Stimulated activated CD8-positive, alpha-beta memory T cell treated with anti-CD3 and anti-CD28 coated beads, Interleukin-2, amount 100 ng/mL, for 48 hours (primary cell): ENCODE results near the gene STK39.
"Not testable (repeated sequence)": the region's sequence is repeated elsewhere in the genome, so short reads cannot be mapped to it uniquely, and the experiment has no call there.

Experiments
- DNase-seq, 2 donors: peaks; one replicate each; pipeline ENCODE4 v3.0.0-alpha.2; 2020; ENCODE audit warnings: low read depth in 2 of 2

Gene STK39

DNA sequence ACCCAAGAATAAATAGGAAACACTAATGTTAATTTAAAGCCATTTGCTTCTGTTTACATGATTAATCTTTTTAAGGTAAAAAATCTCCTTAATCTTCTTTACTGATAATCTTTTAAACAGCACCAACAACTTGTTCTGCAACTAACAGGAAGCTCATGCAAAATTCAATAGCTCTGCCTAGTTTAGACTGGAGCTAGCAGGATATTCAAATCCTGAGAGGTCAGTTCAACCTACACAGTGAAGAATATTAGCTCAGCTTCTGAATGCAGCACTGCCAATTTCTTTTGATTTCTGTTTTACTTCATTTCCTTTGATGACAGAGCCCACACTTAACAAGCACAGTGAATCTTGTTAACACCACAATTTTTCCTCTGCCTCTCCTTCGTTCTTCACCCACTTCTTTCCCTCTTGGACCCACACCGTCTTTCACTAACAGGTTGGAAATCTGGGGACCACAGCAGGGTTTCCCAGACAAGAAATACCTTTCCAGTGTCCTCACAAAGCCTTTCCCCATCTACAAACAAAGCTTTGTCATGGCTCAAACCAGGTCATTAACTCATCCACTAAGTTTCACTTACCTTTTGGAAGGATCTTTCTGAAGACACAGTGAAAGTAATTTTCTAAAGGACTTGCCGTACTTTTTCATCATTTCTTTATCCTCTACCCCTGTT is 109.8 kb downstream of the STK39 start:
- DNase-seq, result no peak

DNA sequence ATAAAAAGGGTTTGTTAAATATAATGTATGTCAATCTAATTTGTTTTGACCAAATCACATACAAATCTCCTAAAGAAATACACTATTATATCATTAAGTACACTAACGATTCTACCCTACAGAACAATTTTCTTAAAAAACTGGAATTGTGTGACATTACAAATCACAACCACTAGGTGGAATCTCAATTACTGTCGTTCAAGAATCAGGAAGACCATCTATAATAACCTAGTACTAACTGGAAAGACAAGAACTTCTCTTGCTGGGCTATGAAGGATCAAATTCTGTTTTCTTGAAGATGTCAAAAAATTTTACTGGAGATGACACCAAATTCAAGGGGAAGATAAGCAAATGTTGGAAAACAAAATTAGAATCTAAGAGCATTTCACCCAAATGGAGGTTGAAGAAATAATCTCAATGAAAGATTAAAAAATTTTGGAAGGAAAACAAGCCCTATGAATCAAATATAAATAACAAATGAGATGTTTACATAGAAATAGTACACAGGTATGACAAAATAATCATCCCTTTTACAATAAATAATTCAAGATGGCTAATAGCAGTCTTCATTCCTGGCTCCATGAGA is 110.9 kb downstream of the STK39 start:
- DNase-seq, result no peak

DNA sequence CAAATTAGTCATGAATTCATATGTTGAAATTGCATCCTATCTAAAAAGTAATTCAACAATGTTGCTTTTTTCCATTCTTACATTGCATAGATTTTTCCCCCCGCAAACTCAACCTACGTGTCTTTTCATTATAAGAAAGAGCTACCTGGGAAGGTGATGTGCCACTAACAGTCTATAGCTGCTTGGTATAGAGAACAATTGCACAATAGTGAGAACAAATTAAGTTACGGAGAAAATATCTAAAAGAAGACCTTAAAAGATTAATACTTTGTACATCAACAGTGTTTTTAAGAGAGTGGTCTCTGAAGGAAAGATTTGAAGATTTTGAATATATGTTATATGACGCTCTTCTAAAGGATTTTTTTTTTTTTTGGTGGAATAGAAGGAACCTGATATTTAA is 111.8 kb downstream of the STK39 start:
- no peak for DNase-seq

DNA sequence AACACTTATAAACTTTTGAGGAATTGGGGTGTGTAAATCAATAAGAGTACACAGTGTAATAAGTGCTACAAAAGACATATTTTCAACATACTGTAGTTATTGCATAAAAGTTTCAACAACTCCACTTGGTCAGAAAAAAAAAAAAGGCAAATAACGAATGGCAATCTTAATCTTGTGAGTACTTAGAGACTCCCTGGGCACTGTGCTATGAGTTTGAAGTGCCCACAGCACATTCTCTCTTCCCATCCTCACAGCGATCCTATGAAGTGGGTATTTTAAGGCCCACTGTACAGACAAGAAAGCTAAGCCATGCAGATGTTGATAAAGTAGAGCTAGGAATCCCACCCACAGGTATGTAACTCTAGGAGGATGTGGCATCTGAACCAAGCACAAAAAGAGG is 112.3 kb downstream of the STK39 start:
- DNase-seq, result no peak

DNA sequence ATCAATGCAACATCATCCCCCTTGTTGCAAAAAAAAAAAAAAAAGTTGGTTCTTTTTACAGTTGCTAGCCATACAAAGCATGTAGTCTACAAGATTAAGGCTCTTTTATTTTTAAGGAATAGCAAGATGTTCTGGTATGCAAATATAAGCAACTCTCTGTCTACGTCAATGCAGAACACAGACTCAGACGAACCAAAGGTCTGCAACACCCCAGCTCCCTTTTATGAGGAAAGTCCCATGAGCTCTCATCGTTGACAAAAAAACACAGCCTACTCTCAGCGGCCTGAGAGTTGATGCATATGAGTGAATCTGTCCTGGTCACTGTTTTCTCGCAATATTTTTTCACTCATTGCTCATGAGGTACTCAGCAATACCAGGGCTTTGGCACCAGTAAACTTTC is 112.9 kb downstream of the STK39 start:
- DNase-seq, result no peak

DNA sequence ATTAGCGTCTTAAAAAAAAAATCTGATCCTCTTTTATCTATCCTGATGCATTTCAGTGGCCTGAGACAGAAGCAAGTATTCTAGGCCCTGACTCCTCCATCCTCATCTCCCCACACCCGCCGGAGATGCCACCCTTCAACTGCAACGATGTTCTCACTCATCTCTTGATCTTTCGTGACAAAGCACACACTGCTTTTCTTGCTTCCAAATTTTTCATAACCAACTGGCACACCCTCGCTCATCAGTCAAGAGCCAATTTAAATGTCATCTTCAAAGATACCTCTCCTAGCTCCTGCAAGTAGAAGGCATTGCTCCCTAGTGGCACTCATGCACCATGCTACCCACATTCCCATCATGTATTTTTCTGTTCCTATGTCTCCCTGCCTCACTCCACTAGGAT is 115.0 kb downstream of the STK39 start:
- DNase-seq, result no peak

DNA sequence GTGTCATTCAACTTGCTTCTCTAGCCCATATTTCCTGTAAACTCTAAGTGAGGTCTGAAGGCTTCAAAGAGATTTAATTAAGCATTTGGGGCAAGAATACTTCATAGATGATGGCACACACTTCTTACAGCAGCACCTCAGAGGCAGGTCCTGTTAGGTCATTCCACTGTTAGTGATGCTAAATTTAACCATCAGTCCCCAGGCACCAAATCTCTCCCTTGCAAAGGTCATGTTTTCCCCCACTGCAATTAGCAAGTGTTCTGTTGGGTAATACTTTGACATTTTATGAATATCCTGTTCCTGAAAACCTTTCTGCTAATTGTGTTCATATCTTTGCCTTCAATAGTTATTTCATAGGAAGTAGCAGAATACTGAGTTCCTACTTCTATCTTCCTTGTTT is 117.0 kb downstream of the STK39 start:
- DNase-seq, result no peak

DNA sequence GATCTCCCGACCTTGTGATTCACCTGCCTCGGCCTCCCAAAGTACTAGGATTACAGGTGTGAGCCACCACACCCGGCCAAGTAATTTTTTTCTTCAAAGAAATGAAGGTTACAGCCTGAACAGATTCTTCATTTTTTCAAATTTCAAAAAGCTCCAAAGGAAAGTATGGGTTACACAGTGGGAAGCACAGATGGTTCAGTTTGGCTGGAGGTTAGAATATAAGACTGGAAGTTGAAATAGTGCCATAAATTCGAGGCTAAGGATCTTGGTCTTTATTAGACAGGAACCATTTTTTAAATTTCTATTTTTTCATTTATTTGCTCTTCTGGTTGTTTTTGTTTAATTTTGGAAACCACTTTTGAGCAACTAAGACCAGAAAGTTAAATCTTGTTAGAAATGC is 120.0 kb downstream of the STK39 start:
- DNase-seq, result no peak

DNA sequence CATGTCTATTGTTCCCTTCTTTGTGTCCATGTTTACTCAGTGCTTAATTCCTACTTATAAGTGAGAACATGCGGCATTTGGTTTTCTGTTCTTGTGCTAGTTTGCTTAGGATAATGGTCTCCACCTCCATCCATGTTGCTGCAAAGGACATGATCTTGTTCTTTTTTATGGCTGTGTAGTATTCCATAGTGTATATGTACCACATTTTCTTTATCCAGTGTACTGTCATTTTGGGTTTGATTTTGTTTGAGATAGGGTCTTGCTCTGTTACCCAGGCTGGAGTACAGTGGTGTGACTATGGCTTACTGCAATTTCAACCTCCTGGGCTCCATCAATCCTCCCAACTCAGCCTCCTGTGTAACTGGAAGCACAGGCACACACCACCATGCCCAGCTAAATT is 125.2 kb downstream of the STK39 start:
- DNase-seq, result not testable (repeated sequence)

DNA sequence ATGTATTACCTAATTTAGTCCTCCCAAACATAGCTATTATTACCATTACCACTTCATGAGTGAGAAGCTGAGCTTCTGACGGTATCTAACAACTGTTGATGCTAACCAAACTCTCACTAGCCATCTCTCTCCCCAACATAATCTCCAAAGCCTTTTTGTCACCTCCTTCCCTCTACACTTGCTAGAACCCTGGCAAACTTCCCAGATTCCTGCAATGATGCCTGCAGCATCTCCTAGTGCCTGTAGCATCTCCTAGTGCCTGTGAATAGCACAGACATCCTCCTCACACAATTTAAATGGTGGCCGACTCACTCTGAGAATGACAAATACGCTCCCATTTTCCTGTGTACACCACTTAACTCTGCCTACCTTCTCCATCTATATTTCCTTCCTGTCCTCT is 126.7 kb downstream of the STK39 start:
- no peak for DNase-seq

DNA sequence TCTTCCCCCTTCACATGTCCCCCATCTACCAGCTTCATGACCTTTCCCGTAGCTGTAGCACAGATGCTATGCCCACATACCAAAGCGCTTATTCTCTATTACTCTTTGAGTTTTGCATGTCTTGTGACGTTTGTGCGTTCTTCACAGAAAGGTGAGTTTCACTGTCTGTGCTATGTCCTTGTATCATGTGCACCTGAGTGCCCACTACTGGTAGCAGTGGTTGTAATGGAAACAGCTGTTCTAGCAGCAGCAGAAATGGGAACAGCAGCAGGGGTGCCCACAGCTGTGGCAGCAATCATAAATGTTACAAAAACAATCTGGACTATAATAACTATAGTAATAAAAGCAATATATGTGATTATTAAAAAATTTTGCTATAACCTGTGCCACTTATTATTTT is 127.1 kb downstream of the STK39 start:
- DNase-seq, result no peak

DNA sequence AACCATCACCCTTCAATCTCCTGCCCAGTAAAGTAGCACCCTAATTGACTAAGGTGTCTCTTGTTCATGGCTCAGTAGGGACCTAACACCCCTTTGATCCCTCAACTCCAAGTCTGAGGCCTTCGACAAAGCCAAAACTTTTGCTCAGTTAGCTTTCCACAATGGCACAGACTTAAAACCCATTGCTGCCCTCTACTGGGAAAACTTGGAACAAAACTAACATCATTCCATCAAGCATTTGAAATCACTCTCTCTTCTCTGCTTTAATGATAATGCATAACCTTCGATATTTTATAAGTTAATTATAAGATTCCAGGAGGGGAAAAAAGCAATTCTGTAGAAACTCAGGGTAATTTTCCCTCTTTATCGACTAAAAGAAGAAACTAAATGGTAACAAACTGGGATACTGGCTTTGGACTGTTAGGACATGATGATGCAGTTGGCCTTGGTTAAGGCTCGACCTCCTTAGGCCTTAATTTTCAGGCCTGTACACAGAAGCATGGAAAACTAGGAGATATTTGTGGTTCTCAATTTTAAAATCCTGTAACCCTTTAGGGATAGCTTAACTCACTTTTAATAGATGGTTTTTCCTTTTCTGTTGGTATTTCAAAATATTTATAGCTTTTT is 127.8 kb downstream of the STK39 start:
- DNase-seq, result no peak

DNA sequence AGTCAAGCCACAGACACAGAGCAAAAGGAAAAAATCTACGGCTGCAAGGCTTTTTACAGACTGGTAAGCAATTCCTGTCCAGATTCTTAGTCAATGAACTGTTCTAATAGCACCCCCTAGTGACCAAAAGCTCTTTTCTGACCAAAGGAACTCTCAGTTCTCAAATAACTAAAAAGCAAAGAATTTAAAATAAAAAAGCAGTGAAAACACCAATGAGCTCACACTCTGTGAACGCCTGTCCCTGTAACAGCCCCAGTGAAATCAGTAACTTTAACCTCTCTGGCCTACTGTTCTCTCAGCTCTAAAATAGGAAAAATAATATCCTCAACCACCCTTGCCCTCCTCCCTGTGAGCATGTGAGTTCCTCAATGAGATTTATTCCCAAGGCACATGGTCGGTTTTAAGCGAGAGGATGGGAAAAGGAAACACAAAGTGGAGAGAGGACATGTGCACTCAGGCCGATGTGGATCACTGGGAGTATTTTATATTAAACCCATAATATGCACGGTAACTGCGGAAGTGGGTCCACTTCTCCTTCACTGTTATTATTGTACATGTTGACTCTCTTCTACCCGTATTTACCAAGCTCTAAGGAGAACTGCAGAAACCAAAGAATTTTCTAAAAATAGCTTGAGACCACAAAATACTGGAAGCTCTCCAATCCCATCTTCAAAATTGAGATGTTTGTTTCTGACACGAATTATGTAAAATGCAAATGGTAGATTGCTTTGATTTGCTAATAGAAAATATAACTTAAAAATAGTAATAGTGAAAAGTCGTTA is 128.5 kb downstream of the STK39 start:
- DNase-seq, result no peak

DNA sequence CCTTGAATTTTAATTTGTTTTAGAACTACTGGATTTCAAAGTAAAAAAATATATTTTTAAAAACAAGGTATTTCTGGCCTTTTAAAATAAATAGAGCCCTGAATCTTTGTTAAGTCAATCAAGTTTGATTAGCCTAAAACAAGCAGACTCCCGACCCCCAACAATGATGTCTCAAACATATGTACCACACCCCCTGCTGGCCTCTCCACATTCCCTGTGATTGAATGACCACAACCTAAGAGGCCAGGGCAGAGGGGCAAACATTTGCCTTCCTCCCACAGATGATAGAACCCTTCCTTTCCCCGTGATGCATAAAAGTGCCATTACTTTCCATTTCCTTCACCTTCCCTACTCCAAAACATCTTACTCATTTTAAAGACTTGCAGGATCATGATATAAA is 130.9 kb downstream of the STK39 start:
- no peak for DNase-seq

DNA sequence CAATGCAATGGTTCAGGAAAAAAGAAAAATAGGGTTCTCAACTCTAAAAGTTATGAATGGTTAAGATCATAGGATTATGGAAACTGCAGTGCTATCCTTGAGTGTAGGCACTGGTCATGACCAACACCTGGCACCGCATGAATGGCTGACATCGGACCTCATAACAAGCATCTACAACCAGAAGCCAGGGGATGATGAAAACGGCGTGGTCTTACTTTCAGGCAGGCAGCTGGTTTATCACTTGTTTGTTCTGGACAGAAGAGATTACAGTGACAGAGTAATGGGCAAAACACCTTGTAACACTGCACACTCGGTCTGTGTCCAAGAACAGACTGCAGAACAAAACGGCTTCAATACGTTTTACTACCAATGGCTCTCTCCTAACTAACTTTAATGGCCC is 132.8 kb downstream of the STK39 start:
- DNase-seq, result no peak

DNA sequence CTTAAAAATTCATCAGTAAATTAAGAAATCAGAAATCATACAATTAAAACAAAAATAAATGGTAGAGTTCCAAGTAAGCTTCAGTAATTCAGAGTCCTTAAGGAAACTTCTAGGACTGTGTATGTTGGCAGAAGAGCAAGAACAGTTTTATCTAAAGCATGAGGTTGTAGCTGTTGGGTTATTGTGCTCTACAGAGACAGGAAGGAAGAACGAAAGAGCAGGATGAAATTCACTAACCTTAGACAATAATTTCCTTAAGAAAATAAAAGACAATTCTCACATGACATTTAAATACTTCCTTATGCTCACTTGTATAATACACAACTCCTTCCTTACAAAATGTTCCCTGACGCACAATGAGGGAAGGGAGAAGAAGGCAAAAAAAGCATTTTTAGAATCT is 133.4 kb downstream of the STK39 start:
- DNase-seq, result no peak

DNA sequence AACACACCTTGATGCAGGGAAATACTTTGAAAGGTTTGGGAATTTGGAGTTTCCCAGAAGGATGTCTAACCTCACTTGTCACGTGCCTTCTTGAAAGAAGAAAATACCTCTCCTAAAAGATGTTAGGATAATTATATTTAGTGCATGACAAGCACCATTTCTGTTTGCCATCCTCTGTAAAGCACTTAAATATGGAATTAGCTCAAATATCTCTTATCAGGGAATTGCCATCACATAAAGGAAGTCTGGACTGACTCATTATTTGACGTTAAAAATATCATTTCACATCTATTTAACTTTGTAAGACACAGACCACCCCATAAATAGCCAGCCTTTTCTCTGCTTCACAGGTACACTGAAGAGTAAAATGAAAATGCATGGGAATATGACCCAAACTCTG is 140.1 kb downstream of the STK39 start:
- no peak for DNase-seq

DNA sequence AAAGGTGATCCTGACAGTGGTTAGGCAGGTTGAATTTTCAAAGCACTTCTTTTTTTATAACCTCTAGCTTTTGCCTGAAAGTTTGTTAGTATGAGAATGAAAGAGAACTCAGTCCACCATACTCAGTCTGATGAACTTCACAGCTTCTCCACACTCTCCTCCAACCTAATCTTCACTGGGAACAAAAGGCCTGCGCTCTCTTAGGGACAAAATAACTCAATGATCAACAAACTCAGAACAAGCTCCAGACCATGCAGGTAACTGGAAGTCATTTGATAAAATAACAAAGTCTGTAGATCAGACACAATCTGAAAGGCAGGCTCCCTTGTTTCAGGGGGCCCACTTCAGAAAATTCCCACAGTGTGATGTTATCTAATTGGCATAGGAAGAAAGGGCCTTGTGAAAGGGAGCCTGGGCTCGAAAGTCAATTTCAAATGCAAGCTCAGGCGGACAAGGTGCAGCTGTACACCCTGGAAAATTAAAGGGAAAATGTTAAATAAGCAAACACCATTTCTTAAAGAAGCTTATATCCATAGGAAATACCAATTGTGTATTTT is 142.2 kb downstream of the STK39 start:
- DNase-seq, result no peak

DNA sequence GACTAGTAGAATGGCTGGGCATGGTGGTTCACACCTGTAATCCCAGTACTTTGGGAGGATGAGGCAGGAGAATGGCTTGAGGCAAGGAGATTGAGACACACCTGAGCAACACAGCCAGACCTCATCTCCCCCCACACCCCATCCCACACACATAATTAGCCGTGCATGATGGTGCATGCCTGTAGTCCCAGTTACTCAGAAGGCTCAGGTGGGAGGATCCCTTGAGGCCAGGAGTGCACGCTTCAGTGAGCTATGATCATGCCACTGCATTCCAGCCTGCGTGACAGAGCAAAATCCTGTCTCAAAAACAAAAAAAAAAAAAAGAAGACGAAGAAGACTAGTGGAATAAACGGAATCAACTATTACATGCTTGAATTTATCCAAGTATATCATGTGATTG is 150.0 kb downstream of the STK39 start:
- no peak for DNase-seq

DNA sequence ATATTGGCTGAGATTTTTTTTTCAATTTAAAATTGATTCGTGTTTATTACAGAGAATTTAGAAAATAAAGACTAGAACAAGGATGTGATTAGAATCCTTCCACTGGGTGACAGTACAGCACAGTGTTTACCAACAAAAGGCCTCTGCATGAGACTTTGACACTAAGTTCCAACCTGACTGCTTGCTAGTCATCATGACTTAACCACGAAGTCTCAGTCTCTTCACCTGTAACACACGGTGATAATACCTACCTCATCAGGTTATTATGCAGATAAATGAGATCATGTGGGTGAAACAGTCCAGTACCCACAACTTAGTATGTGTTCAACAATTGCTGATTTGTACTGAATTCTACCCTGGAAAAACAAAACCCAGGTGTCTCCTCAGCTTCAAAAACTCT is 151.2 kb downstream of the STK39 start:
- DNase-seq, result no peak

DNA sequence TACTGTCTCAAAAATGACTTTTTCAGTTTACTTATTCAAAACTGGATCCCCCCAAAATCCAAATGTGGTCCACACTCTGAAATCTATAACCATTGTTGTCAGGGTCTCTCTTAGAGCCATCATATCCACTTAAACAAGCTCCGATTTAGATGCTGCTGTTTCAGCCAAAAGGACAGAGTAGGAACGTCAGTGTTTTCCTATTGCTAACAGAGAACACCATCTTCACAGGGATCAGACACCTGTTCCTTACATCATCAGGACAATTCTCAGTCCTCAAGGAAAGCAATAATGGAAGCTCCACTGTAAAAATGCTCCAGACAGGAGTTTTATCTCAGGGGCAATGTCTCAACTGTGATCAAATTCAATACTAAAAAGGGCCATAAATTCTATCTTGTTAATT is 155.4 kb downstream of the STK39 start:
- DNase-seq, result no peak

DNA sequence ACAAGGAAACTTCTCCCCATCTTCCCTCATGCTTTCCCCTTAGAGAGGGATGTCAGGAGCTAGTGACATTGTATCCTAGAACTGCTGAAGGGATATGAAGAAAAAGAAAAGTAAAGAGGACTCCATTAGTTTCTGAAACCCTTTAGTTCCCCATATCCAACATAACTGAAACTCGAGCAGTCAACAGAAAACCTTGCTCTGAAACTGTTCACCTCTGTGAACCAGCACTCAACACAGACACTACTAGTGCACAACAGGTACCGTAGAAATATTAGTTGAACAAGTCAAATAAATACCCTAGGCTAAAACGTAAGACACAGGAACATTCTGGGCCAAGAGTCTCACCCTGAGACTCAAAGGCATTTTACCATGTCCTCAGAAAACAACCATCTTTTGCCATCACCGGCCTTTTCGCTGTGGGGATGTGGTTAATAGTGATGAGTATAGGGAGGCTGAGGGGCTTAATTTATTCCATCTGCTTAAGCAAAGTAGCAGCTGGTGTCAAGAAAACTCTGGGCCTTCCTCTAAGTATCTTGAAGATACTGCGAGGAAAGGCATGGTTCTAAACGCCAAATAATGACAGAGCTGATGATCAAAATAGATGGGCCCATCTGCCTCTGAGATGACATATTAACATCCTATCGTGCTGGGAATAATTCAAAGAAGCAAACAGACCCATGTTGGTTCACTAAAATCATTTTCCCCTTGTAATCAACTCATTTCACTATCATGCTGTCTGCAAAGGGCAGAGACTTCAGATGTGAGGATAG is 156.8 kb downstream of the STK39 start:
- no peak for DNase-seq
